ENCODE results near the gene LDB1.

The LDB1 gene

DNA sequence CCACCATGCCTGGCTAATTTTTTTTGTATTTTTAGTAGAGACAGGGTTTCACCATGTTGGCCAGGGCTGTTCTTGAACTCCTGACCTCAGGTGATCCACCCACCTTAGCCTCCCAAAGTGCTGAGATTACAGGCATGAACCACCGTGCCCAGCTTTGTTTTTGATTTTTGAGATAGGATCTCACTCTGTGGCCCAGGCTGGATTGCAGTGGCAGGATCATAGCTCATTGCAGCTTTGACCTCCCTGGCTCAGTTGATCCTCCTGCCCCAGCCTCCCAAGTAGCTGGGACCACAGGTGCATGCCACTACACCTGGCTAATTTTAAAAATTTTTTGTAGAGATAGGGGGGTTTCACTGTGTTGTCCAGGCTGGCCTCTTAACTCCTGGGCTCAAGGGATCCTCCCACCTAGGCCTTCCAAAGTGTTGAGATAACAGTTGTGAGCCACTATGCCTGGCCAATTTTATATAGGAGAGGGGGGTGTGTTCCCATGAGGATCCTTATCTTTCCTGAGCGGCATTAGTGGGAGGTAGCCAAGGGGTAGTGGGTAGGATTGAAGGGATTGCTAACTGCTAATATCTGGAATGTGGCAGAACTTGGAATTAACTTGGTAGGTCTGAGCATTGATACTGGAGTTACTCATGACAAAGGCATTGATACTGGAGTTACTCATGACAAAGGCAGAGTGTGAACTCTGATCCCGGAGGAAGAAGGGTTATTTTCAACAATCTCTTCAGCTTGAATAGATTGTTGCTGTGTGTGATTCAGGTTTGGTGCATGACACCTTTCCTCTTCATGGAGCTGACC is 31.0 kb upstream of the LDB1 start:
- Histone ChIP-seq H3K27ac (ENCODE audit: low read depth, low read length, severe bottlenecking) (peak overlapping the region; percentile 99), H3K4me3 (ENCODE audit: extremely low read depth, insufficient read depth, low read length, poor library complexity, severe bottlenecking) (peak overlapping the region; percentile 88), H3K9me3 (ENCODE audit: control insufficient read depth, low read length) (no peaks in the 10 kb centered on the region), H3K4me1 (ENCODE audit: control insufficient read depth, insufficient read depth, low read length, poor library complexity, severe bottlenecking) (peaks cover 27% of the 10 kb centered on the region), H3K36me3 (ENCODE audit: control insufficient read depth, insufficient read depth, low read length) (peaks cover 68% of the 10 kb centered on the region)
- WGBS, 2 experiments (ENCODE audit: insufficient coverage in 2 of 2): 77 to 89% methylated on average over 3 of the region's 3 CpGs

DNA sequence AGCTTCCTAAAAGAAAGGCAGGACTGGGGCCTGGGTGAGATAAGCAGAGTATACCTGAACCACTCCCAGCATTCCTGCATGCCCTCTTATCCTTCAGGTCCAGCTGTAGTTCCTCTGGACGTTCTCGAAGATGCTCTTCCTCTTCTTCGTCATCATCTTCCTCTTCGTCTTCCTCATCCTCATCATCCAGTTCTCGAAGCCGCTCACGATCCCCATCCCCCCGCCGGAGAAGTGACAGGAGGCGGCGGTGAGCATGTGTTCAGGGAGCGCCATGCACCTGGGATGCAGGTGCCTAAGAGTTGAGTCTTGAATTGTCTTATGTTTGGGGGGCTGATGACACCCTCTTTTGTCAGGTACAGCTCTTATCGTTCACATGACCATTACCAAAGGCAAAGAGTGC is 28.1 kb upstream of the LDB1 start:
- Histone ChIP-seq H3K9me3 (ENCODE audit: control insufficient read depth, low read length) (no peaks in the 10 kb centered on the region), H3K27ac (ENCODE audit: low read depth, low read length, severe bottlenecking) (no peak overlapping the region), H3K4me1 (ENCODE audit: control insufficient read depth, insufficient read depth, low read length, poor library complexity, severe bottlenecking) (peaks cover 22% of the 10 kb centered on the region), H3K4me3 (ENCODE audit: extremely low read depth, insufficient read depth, low read length, poor library complexity, severe bottlenecking) (no peak overlapping the region), H3K36me3 (ENCODE audit: control insufficient read depth, insufficient read depth, low read length) (peaks cover 74% of the 10 kb centered on the region)
- WGBS, 2 experiments (ENCODE audit: insufficient coverage in 2 of 2): 93 to 100% methylated on average over 9 to 10 of the region's 13 CpGs

GRCh38 chr10:102147561-102147960 is 27.4 kb upstream of the LDB1 start:
- H3K4me3 ChIP-seq (ENCODE audit: extremely low read depth, insufficient read depth, low read length, poor library complexity, severe bottlenecking): no peak overlapping the region
- H3K9me3 ChIP-seq (ENCODE audit: control insufficient read depth, low read length): no peaks in the 10 kb centered on the region
- H3K4me1 ChIP-seq (ENCODE audit: control insufficient read depth, insufficient read depth, low read length, poor library complexity, severe bottlenecking): peaks cover 17% of the 10 kb centered on the region
- H3K27ac ChIP-seq (ENCODE audit: low read depth, low read length, severe bottlenecking): no peak overlapping the region
- no CpG with 5 or more reads among the region's 1 CpG for WGBS, 2 experiments (ENCODE audit: insufficient coverage in 2 of 2)
- H3K36me3 ChIP-seq (ENCODE audit: control insufficient read depth, insufficient read depth, low read length): peaks cover 81% of the 10 kb centered on the region

GRCh38 chr10:102146971-102147428 is 26.8 kb upstream of the LDB1 start:
- Histone ChIP-seq H3K4me3 (ENCODE audit: extremely low read depth, insufficient read depth, low read length, poor library complexity, severe bottlenecking) (no peak overlapping the region), H3K9me3 (ENCODE audit: control insufficient read depth, low read length) (no peaks in the 10 kb centered on the region), H3K36me3 (ENCODE audit: control insufficient read depth, insufficient read depth, low read length) (peaks cover 85% of the 10 kb centered on the region), H3K4me1 (ENCODE audit: control insufficient read depth, insufficient read depth, low read length, poor library complexity, severe bottlenecking) (peaks cover 17% of the 10 kb centered on the region), H3K27ac (ENCODE audit: low read depth, low read length, severe bottlenecking) (no peak overlapping the region)
- 92 to 96% methylated on average over 16 to 17 of the region's 17 CpGs for WGBS, 2 experiments (ENCODE audit: insufficient coverage in 2 of 2)

DNA sequence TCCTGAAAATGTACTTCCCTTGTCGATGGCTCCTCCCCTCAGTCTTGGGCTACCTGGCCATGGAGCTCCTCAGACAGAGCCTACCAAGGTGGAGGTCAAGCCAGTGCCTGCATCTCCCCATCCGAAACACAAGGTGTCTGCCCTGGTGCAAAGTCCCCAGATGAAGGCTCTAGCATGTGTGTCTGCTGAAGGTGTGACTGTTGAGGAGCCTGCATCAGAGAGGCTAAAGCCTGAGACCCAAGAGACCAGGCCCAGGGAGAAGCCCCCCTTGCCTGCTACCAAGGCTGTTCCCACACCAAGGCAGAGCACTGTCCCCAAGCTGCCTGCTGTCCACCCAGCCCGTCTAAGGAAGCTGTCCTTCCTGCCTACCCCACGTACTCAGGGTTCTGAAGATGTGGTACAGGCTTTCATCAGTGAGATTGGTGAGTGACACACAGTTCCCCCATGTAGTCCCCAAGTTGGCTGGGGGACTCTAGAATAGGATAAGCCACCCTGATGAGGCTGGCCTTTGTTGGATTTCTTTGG is 21.5 kb upstream of the LDB1 start:
- no peaks in the 10 kb centered on the region for H3K9me3 ChIP-seq (ENCODE audit: control insufficient read depth, low read length)
- WGBS, 2 experiments (ENCODE audit: insufficient coverage in 2 of 2): 100% methylated on average over 2 to 3 of the region's 4 CpGs
- no peak overlapping the region for H3K4me3 ChIP-seq (ENCODE audit: extremely low read depth, insufficient read depth, low read length, poor library complexity, severe bottlenecking)
- peaks cover under 1% of the 10 kb centered on the region for H3K4me1 ChIP-seq (ENCODE audit: control insufficient read depth, insufficient read depth, low read length, poor library complexity, severe bottlenecking)
- H3K27ac ChIP-seq (ENCODE audit: low read depth, low read length, severe bottlenecking): no peak overlapping the region
- peaks cover 94% of the 10 kb centered on the region for H3K36me3 ChIP-seq (ENCODE audit: control insufficient read depth, insufficient read depth, low read length)

DNA sequence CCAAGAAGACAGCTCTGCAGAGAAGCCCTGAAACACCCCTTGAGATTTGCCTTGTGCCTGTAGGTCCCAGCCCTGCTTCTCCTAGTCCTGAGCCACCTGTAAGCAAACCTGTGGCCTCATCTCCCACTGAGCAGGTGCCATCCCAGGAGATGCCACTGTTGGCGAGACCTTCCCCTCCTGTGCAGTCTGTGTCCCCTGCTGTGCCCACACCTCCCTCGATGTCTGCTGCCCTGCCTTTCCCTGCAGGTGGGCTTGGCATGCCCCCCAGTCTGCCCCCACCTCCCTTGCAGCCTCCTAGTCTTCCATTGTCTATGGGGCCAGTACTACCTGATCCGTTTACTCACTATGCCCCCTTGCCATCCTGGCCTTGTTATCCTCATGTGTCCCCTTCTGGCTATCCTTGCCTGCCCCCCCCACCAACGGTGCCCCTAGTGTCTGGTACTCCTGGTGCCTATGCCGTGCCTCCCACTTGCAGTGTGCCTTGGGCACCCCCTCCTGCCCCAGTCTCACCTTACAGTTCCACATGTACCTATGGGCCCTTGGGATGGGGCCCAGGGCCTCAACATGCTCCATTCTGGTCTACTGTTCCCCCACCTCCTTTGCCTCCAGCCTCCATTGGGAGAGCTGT is 20.9 kb upstream of the LDB1 start:
- 97 to 98% methylated on average over 2 to 4 of the region's 5 CpGs for WGBS, 2 experiments (ENCODE audit: insufficient coverage in 2 of 2)
- no peak overlapping the region for H3K4me3 ChIP-seq (ENCODE audit: extremely low read depth, insufficient read depth, low read length, poor library complexity, severe bottlenecking)
- peaks cover 7% of the 10 kb centered on the region for H3K4me1 ChIP-seq (ENCODE audit: control insufficient read depth, insufficient read depth, low read length, poor library complexity, severe bottlenecking)
- H3K36me3 ChIP-seq (ENCODE audit: control insufficient read depth, insufficient read depth, low read length): peaks cover 92% of the 10 kb centered on the region
- H3K27ac ChIP-seq (ENCODE audit: low read depth, low read length, severe bottlenecking): no peak overlapping the region
- H3K9me3 ChIP-seq (ENCODE audit: control insufficient read depth, low read length): no peaks in the 10 kb centered on the region

- no peak overlapping the region for H3K27ac ChIP-seq (ENCODE audit: low read depth, low read length, severe bottlenecking)
- H3K4me3 ChIP-seq (ENCODE audit: extremely low read depth, insufficient read depth, low read length, poor library complexity, severe bottlenecking): no peak overlapping the region
- 97 to 99% methylated on average over 4 of the region's 4 CpGs for WGBS, 2 experiments (ENCODE audit: insufficient coverage in 2 of 2)
- H3K4me1 ChIP-seq (ENCODE audit: control insufficient read depth, insufficient read depth, low read length, poor library complexity, severe bottlenecking): peaks cover 13% of the 10 kb centered on the region
- peaks cover 93% of the 10 kb centered on the region for H3K36me3 ChIP-seq (ENCODE audit: control insufficient read depth, insufficient read depth, low read length)
- no peaks in the 10 kb centered on the region for H3K9me3 ChIP-seq (ENCODE audit: control insufficient read depth, low read length)
Observed at GRCh38 chr10:102140218-102140617, 20.1 kb upstream of the LDB1 start.

- Histone ChIP-seq H3K27ac (ENCODE audit: low read depth, low read length, severe bottlenecking) (no peak overlapping the region), H3K36me3 (ENCODE audit: control insufficient read depth, insufficient read depth, low read length) (peaks cover 93% of the 10 kb centered on the region), H3K9me3 (ENCODE audit: control insufficient read depth, low read length) (no peaks in the 10 kb centered on the region), H3K4me1 (ENCODE audit: control insufficient read depth, insufficient read depth, low read length, poor library complexity, severe bottlenecking) (peaks cover 20% of the 10 kb centered on the region), H3K4me3 (ENCODE audit: extremely low read depth, insufficient read depth, low read length, poor library complexity, severe bottlenecking) (no peak overlapping the region)
- WGBS, 2 experiments (ENCODE audit: insufficient coverage in 2 of 2): 94 to 97% methylated on average over 14 to 15 of the region's 15 CpGs
Observed at GRCh38 chr10:102139281-102140110, 19.3 kb upstream of the LDB1 start.

DNA sequence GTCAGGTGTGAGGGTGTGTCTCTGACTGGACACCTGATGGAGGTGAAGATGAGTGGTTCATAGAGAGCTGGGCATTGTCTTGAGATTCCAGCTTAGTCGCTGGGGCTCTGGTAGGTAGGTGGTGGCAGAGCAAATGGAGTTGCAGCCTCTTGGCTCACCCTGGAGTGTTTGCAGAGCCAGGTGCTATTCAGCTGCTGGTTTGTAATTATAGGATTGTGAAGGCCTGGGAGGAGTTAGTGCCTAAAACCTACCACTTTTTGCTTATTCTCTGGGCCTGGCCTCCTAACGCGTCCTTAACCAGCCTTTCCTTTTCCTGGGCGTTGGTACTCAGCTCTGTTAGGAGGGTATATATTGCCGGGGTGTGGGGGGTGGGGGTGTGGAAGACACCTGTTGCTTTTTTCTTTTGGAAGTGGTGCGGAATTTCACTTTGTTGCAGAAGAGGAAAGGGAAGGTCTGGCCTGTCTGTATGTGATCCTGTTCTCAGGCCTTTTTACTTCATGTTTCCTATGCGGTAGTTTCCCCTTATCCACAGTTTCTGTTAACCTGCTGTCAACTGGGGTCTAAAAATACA is 15.9 kb upstream of the LDB1 start:
- 74 to 95% methylated on average over 2 to 5 of the region's 7 CpGs for WGBS, 2 experiments (ENCODE audit: insufficient coverage in 2 of 2)
- Histone ChIP-seq H3K36me3 (ENCODE audit: control insufficient read depth, insufficient read depth, low read length) (peaks cover 60% of the 10 kb centered on the region), H3K4me1 (ENCODE audit: control insufficient read depth, insufficient read depth, low read length, poor library complexity, severe bottlenecking) (peaks cover 27% of the 10 kb centered on the region), H3K4me3 (ENCODE audit: extremely low read depth, insufficient read depth, low read length, poor library complexity, severe bottlenecking) (no peak overlapping the region), H3K9me3 (ENCODE audit: control insufficient read depth, low read length) (no peaks in the 10 kb centered on the region), H3K27ac (ENCODE audit: low read depth, low read length, severe bottlenecking) (no peak overlapping the region)

GRCh38 chr10:102134416-102134815 is 14.2 kb upstream of the LDB1 start:
- H3K36me3 ChIP-seq (ENCODE audit: control insufficient read depth, insufficient read depth, low read length): peaks cover 44% of the 10 kb centered on the region
- no peaks in the 10 kb centered on the region for H3K9me3 ChIP-seq (ENCODE audit: control insufficient read depth, low read length)
- H3K4me3 ChIP-seq (ENCODE audit: extremely low read depth, insufficient read depth, low read length, poor library complexity, severe bottlenecking): peak overlapping the region; percentile 96
- H3K4me1 ChIP-seq (ENCODE audit: control insufficient read depth, insufficient read depth, low read length, poor library complexity, severe bottlenecking): peaks cover 27% of the 10 kb centered on the region
- H3K27ac ChIP-seq (ENCODE audit: low read depth, low read length, severe bottlenecking): peak overlapping the region; percentile 94
- WGBS, 2 experiments (ENCODE audit: insufficient coverage in 2 of 2): 60 to 71% methylated on average over 1 of the region's 2 CpGs
